MM.1S (cell line): Measurements from ENCODE around the gene DNAJB8.

Experiments used
- CTCF ChIP-seq: fragments of 300-600 bp; sonication (generic); IDR thresholded peaks from 2 replicates; pipeline ENCODE4 v1.5.1; 2016; ENCODE audit warnings: antibody characterized with exemption, low read length, mixed read lengths
- EZH2 ChIP-seq: fragments of 300-600 bp; sonication (generic); optimal IDR thresholded peaks from 2 replicates; pipeline ENCODE3; 2017; ENCODE audit warnings: low read depth, mild to moderate bottlenecking, antibody characterized with exemption, low read length, mixed read lengths
- EZH2phosphoT487 ChIP-seq: fragments of 300-600 bp; sonication (generic); IDR thresholded peaks from 2 replicates; pipeline ENCODE4 v1.6.1; 2018; ENCODE audit warnings: antibody characterized with exemption, low read length

- no peak for TF ChIP-seq CTCF
- no peak for TF ChIP-seq EZH2
- TF ChIP-seq EZH2phosphoT487: no peak
Measured at GRCh38 chr3:128471720-128472119, 5.0 kb upstream of the DNAJB8 start.
